IMR-90 (cell line): ENCODE measurements around the gene KLHL3. TPM values are rescaled to one million over a fixed set of nuclear protein-coding genes. Genes with fewer than 3 reads are reported as not detected.

Experiments used
- ATAC-seq: fragments of 200-7000 bp; cut with Tn5 transposase; 2 replicates; pipeline ENCODE4 v1.9.1; 2020; ENCODE audit warnings: low read depth, mild to moderate bottlenecking, moderate library complexity
- BruUV-seq: library from RNA; stranded (reverse); fragments of 400-500 nt; replicated peaks from 2 replicates; lab custom pipeline; 2021; lab: Mats Ljungman, UMichigan
- CTCF ChIA-PET: fragments of 300-600 bp; formaldehyde crosslinking; extraction: SDS; loops from one replicate; lab custom pipeline; 2021; ENCODE audit warnings: antibody characterized with exemption; lab: Yijun Ruan, JAX
- POLR2A ChIA-PET: fragments of 300-600 bp; sonication (Branson Sonifier 250); formaldehyde crosslinking; loops from one replicate; lab custom pipeline; 2022; ENCODE audit warnings: antibody characterized with exemption; ENCODE audit not compliant: unreplicated experiment; lab: Charles Lee
- DNase-seq: peaks from one replicate; pipeline ENCODE4 v3.0.0; 2013
- H2AFZ ChIP-seq: replicated peaks from 2 replicates; pipeline ENCODE3; 2013; ENCODE audit warnings: low read length, mild to moderate bottlenecking; ENCODE audit not compliant: poor library complexity
- H2AK5ac ChIP-seq: 2 replicates; pipeline ENCODE4 v1.6.1; 2013; ENCODE audit warnings: low read depth, low read length, inconsistent platforms
- H2AK9ac ChIP-seq: replicated peaks from 2 replicates; pipeline ENCODE3; 2013; ENCODE audit warnings: mild to moderate bottlenecking, low read depth, low read length, moderate library complexity; ENCODE audit not compliant: poor library complexity
- H2BK120ac ChIP-seq: 2 replicates; pipeline ENCODE4 v1.6.1; 2013; ENCODE audit warnings: low read depth, low read length, inconsistent platforms
- H2BK15ac ChIP-seq: 3 replicates; pipeline ENCODE4 v1.6.1; 2013; ENCODE audit warnings: low read depth, low read length, inconsistent platforms
- H2BK20ac ChIP-seq: 2 replicates; pipeline ENCODE4 v1.6.1; 2013; ENCODE audit warnings: low read depth, mild to moderate bottlenecking, inconsistent platforms, low read length, moderate library complexity
- H2BK5ac ChIP-seq: 2 replicates; pipeline ENCODE4 v1.6.1; 2013; ENCODE audit warnings: mild to moderate bottlenecking, low read depth, low read length, inconsistent platforms; ENCODE audit not compliant: poor library complexity, severe bottlenecking
- H3K14ac ChIP-seq: replicated peaks from 2 replicates; pipeline ENCODE4 v1.6.1; 2013; ENCODE audit warnings: low read depth, low read length, inconsistent platforms
- H3K18ac ChIP-seq: 2 replicates; pipeline ENCODE4 v1.6.1; 2013; ENCODE audit warnings: low read depth, low read length, control low read depth
- H3K23ac ChIP-seq: 2 replicates; pipeline ENCODE4 v1.6.1; 2013; ENCODE audit warnings: low read depth, low read length, inconsistent platforms
- H3K27ac ChIP-seq: 2 replicates; pipeline ENCODE4 v1.5.1; 2013; ENCODE audit warnings: mild to moderate bottlenecking, control low read depth, low read length; ENCODE audit not compliant: insufficient read depth
- H3K27me3 ChIP-seq: 2 replicates; pipeline ENCODE4 v1.6.1; 2013; ENCODE audit warnings: low read length; ENCODE audit not compliant: control insufficient read depth, insufficient read depth
- H3K36me3 ChIP-seq: 2 replicates; pipeline ENCODE4 v1.6.1; 2013; ENCODE audit warnings: low read length, mixed read lengths; ENCODE audit not compliant: control insufficient read depth, insufficient read depth
- H3K4ac ChIP-seq: 2 replicates; pipeline ENCODE4 v1.6.1; 2013; ENCODE audit warnings: low read depth, low read length, inconsistent platforms
- H3K4me1 ChIP-seq: 2 replicates; pipeline ENCODE4 v1.6.1; 2013; ENCODE audit warnings: low read length, mixed read lengths; ENCODE audit not compliant: control insufficient read depth, insufficient read depth
- H3K4me2 ChIP-seq: 2 replicates; pipeline ENCODE4 v1.6.1; 2013; ENCODE audit warnings: low read depth, mild to moderate bottlenecking, control low read depth, low read length, moderate library complexity
- H3K4me3 ChIP-seq: 2 replicates; pipeline ENCODE4 v1.5.1; 2013; ENCODE audit warnings: low read depth, mild to moderate bottlenecking, control low read depth, low read length, moderate library complexity; ENCODE audit not compliant: insufficient read depth
- H3K56ac ChIP-seq: 2 replicates; pipeline ENCODE4 v1.6.1; 2013; ENCODE audit warnings: low read length, inconsistent platforms; ENCODE audit not compliant: insufficient read depth; ENCODE audit errors: extremely low read depth
- H3K79me1 ChIP-seq, 2 experiments: 2 replicates each; pipeline ENCODE4 v1.6.1; 2013; ENCODE audit warnings: low read length in 2 of 2, inconsistent platforms in 1 of 2, low read depth in 1 of 2
- H3K9ac ChIP-seq: 2 replicates; pipeline ENCODE4 v1.6.1; 2013; ENCODE audit warnings: low read depth, low read length, control low read depth
- H3K9me1 ChIP-seq: 2 replicates; pipeline ENCODE4 v1.6.1; 2013; ENCODE audit warnings: low read length, inconsistent platforms; ENCODE audit not compliant: insufficient read depth
- H3K9me3 ChIP-seq: 2 replicates; pipeline ENCODE4 v1.6.1; 2013; ENCODE audit warnings: low read length; ENCODE audit not compliant: control insufficient read depth, insufficient read depth
- H4K20me1 ChIP-seq: 2 replicates; pipeline ENCODE4 v1.6.1; 2013; ENCODE audit warnings: low read length, inconsistent platforms; ENCODE audit not compliant: insufficient read depth
- H4K5ac ChIP-seq: 2 replicates; pipeline ENCODE4 v1.6.1; 2013; ENCODE audit warnings: mild to moderate bottlenecking, low read depth, low read length, control low read depth
- H4K8ac ChIP-seq, 2 experiments: 2 replicates each; pipeline ENCODE4 v1.6.1; 2013; ENCODE audit warnings: low read depth in 2 of 2, low read length in 2 of 2, control low read depth in 1 of 2, inconsistent platforms in 1 of 2
- H4K91ac ChIP-seq: 2 replicates; pipeline ENCODE4 v1.6.1; 2013; ENCODE audit warnings: low read depth, low read length, inconsistent platforms; ENCODE audit not compliant: insufficient read depth
- CEBPB ChIP-seq: IDR thresholded peaks from 2 replicates; pipeline ENCODE4 v1.6.1; 2012; ENCODE audit warnings: low read depth, low read length, improper control_type of control experiment
- CHD1 ChIP-seq: IDR thresholded peaks from 2 replicates; pipeline ENCODE4 v1.6.1; 2012; ENCODE audit warnings: low read depth, low read length, improper control_type of control experiment
- MAZ ChIP-seq: IDR thresholded peaks from 2 replicates; pipeline ENCODE4 v1.6.1; 2012; ENCODE audit warnings: low read depth, mild to moderate bottlenecking, low read length, improper control_type of control experiment, moderate library complexity, borderline replicate concordance
- POLR2A ChIP-seq: IDR thresholded peaks from 2 replicates; pipeline ENCODE4 v1.6.1; 2012; ENCODE audit warnings: mild to moderate bottlenecking, low read depth, low read length
- WGBS, 2 experiments: methylation state at CpG; one replicate each; pipeline versions ENCODE4 v1.1.5 to v1.1.7; 2013; ENCODE audit warnings: missing lambda C conversion rate in 2 of 2; ENCODE audit not compliant: insufficient read length in 1 of 2; ENCODE audit errors: extremely low coverage in 2 of 2; 5-methylcytosine and 5-hydroxymethylcytosine counted together
- dilution Hi-C: fragments of 300-500 bp; cut with HindIII; formaldehyde crosslinking; loops from one replicate; pipeline ENCODE4 v1.14.3; 2018; ENCODE audit warnings: low sequenced_read_pairs; ENCODE audit not compliant: unreplicated experiment
- in situ Hi-C: fragments of 300-500 bp; cut with MboI; formaldehyde crosslinking; loops from 3 replicates; pipeline ENCODE4 v1.14.3; 2019; ENCODE audit warnings: low sequenced_read_pairs, inconsistent platforms, mixed read lengths
- intact Hi-C: fragments of 100-400 bp; cut with micrococcal nuclease; formaldehyde crosslinking; loops from 2 replicates; pipeline ENCODE4 v1.10.0; 2022
- polyA plus RNA-seq, 3 experiments: library from polyadenylated mRNA; depleted of rRNA; stranded (reverse); fragments of >200 nt; gene quantifications; 2 replicates each; pipeline ENCODE4 v1.2.3, GENCODE V29; 2012; ENCODE audit warnings: low replicate concordance in 1 of 3
- total RNA-seq: library from RNA; depleted of rRNA; stranded (reverse); fragments of >200 nt; gene quantifications from 2 replicates; pipeline ENCODE4 v1.2.3, GENCODE V29; 2012
- TF ChIP-seq, protein P1 (sequence below): fragments of 150-350 bp; IDR thresholded peaks from 2 replicates; pipeline ENCODE4 v1.6.1; 2017; ENCODE audit warnings: mild to moderate bottlenecking, antibody characterized with exemption, low read length, low read depth

The KLHL3 gene
- total and polyA plus RNA-seq, 2 of the 4 experiments (the other 2 are of a cell fraction): 2.3 to 4.1 TPM

DNA sequence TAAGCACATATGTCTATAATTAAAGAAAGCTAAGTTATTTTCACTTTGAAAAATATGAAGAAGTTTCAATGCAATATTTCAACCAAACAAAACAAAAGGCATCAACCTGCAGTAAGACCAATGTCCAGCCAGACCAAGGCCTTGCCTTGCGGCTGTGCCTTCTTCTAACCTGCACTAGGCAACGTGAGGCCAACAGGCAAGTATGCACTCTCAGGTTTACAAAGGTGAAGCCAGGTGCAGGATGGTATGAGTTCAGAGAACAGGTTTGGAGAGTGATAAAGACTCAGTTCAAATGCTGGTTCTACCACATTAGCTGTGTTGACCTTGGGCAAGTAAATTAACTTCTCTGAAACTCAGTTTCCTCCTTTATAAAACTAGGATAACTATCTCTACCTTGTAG lies 79.3 kb downstream of the KLHL3 start:
- H3K4me2 ChIP-seq: no peak overlapping the region
- no peak overlapping the region for H4K91ac ChIP-seq
- dilution Hi-C loops (no loop called here), intact Hi-C loops (no loop called here), in situ Hi-C loops (loop anchor here (5.0 kb wide), 1 partner anchor 81 kb away; the partner anchor contains the start of gene KLHL3)
- no peak overlapping the region for H3K14ac ChIP-seq
- H3K27ac ChIP-seq: no peak overlapping the region
- H4K8ac ChIP-seq: no peak overlapping the region
- H4K5ac ChIP-seq: no peak overlapping the region
- no peaks in the 10 kb centered on the region for H3K9me1 ChIP-seq
- H2BK15ac ChIP-seq: no peak overlapping the region
- H3K36me3 ChIP-seq: no peaks in the 10 kb centered on the region
- no peaks in the 10 kb centered on the region for H3K9me3 ChIP-seq
- ChIA-PET POLR2A (no interaction called here), CTCF (interaction anchor here (0.6 kb wide), 1 partner anchor 91 kb away, joined by 3 read pairs; no protein-coding TSS in a partner anchor)
- H3K4me3 ChIP-seq: no peak overlapping the region
- H3K9ac ChIP-seq: no peak overlapping the region
- H3K4ac ChIP-seq: no peak overlapping the region
- no peak overlapping the region for H3K23ac ChIP-seq
- no peak for ATAC-seq
- no peak overlapping the region for H2AK5ac ChIP-seq
- no peaks in the 10 kb centered on the region for H3K79me1 ChIP-seq
- H2BK120ac ChIP-seq: no peak overlapping the region
- H2AFZ ChIP-seq: no peak overlapping the region
- WGBS, 2 experiments: no CpG with 5 or more reads among the region's 2 CpGs
- no peak overlapping the region for H3K18ac ChIP-seq
- BruUV-seq: no TSS peak
- H3K4me1 ChIP-seq: no peaks in the 10 kb centered on the region
- H4K20me1 ChIP-seq: no peaks in the 10 kb centered on the region
- no peak overlapping the region for H2AK9ac ChIP-seq
- H2BK20ac ChIP-seq: no peak overlapping the region
- no peak overlapping the region for H3K56ac ChIP-seq
- TF ChIP-seq MAZ: no peak
- no peak for TF ChIP-seq CEBPB
- TF ChIP-seq, protein P1, sequence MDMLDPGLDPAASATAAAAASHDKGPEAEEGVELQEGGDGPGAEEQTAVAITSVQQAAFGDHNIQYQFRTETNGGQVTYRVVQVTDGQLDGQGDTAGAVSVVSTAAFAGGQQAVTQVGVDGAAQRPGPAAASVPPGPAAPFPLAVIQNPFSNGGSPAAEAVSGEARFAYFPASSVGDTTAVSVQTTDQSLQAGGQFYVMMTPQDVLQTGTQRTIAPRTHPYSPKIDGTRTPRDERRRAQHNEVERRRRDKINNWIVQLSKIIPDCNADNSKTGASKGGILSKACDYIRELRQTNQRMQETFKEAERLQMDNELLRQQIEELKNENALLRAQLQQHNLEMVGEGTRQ: no peak
- TF ChIP-seq CHD1: no peak
- no peak for TF ChIP-seq POLR2A
- H2BK5ac ChIP-seq: no peak overlapping the region
- no peaks in the 10 kb centered on the region for H3K27me3 ChIP-seq
- DNase-seq: no peak
